Neural cell (in vitro differentiated cells): Measurements from ENCODE around the gene CTNNBL1.

Source experiments
- CTCF ChIP-seq: fragments of 450-650 bp; IDR thresholded peaks from 2 replicates; pipeline ENCODE4 v1.5.1; 2014; ENCODE audit warnings: antibody characterized with exemption, mild to moderate bottlenecking, moderate library complexity; ENCODE audit not compliant: poor library complexity, severe bottlenecking
- EP300 ChIP-seq: fragments of 450-650 bp; conservative IDR thresholded peaks from 2 replicates; pipeline ENCODE4 v1.6.1; 2014; ENCODE audit warnings: antibody characterized with exemption, mild to moderate bottlenecking, moderate library complexity; ENCODE audit not compliant: poor library complexity, severe bottlenecking
- POLR2AphosphoS5 ChIP-seq: IDR thresholded peaks from 2 replicates; pipeline ENCODE4 v1.6.1; 2012
- RAD21 ChIP-seq: fragments of 450-650 bp; conservative IDR thresholded peaks from 2 replicates; pipeline ENCODE4 v1.6.1; 2014; ENCODE audit warnings: antibody characterized with exemption, mild to moderate bottlenecking, moderate library complexity
- REST ChIP-seq: IDR thresholded peaks from 2 replicates; pipeline ENCODE4 v1.6.1; 2012; ENCODE audit warnings: borderline replicate concordance

GRCh38 chr20:37911838-37912281, 218.0 kb downstream of the CTNNBL1 start:
- no peak for TF ChIP-seq CTCF
- peak; percentile 17 for TF ChIP-seq RAD21
- no peak for TF ChIP-seq REST
- TF ChIP-seq EP300 = no peak
- no peak for TF ChIP-seq POLR2AphosphoS5
